TTC549 (cell line): Measurements from ENCODE around the gene HIPK3.
"Not testable (repeated sequence)": the region's sequence is repeated elsewhere in the genome, so short reads cannot be mapped to it uniquely, and the experiment has no call there.

ENCODE experiments used
- FAIRE-seq: peaks from 2 replicates; lab custom pipeline; 2012; peaks lifted over from hg19 to GRCh38; lab: Jason Lieb, UNC

HIPK3 gene

GRCh38 chr11:33259869-33260268 is 2.7 kb downstream of the HIPK3 start:
- FAIRE-seq, result no peak

- FAIRE-seq, result not testable (repeated sequence)
Measured at GRCh38 chr11:33261350-33261749, 4.2 kb downstream of the HIPK3 start.

- FAIRE-seq, result no peak
Measured at GRCh38 chr11:33262011-33262645, 4.9 kb downstream of the HIPK3 start.

GRCh38 chr11:33263549-33263948 is 6.4 kb downstream of the HIPK3 start:
- no peak for FAIRE-seq

DNA sequence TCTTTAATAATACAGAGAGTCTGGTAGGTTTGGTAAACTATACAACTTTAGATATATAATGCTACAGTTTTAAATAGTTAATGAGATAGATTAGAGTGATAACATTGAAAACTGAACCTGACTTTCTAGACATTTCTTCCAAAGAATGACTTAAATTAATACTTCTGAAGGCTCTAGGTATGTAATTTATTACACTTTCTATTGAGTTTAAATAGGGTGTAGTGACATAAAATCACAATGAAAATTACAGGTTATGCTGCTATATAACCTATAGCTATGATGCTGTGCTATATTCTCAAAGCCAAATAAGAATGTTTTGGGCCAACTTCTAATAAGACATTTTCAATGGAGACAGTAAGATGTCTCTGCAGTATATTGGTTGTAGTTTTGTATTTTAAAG is 7.7 kb downstream of the HIPK3 start:
- FAIRE-seq, result no peak

- FAIRE-seq, result no peak
Measured at GRCh38 chr11:33266393-33267215, 9.4 kb downstream of the HIPK3 start.

DNA sequence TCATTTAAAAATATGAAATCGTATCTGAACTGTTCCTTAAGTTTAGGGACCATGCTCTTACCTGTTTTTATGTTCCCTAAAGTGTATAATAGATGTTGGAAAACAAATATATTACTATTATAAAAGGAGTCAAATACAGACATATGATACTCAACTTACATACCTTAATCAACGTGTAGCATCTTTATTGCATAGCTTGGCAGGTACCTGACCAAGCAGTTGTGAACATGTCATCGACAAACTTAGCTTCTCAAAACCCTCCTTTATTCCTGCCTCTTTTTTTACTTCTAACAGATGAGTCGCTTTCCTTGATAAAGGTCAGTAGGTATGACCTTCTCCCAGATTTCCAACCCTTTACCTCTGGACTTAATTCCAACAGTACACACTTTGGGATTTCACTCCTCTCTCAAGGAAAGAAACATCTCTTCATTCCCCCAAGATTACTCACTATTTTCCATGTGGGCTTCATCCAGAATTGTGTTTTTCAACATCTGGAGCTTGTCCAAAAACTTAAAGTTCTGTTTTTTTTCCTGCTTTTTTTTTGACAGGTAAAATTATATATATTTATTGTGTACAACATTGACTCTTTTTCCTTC is 11.9 kb downstream of the HIPK3 start:
- no peak for FAIRE-seq

- no peak for FAIRE-seq
Measured at GRCh38 chr11:33269822-33270221, 12.6 kb downstream of the HIPK3 start.

- FAIRE-seq, result no peak
Measured at GRCh38 chr11:33271059-33271458, 13.9 kb downstream of the HIPK3 start.

- no peak for FAIRE-seq
Measured at GRCh38 chr11:33272338-33273107, 15.3 kb downstream of the HIPK3 start.

DNA sequence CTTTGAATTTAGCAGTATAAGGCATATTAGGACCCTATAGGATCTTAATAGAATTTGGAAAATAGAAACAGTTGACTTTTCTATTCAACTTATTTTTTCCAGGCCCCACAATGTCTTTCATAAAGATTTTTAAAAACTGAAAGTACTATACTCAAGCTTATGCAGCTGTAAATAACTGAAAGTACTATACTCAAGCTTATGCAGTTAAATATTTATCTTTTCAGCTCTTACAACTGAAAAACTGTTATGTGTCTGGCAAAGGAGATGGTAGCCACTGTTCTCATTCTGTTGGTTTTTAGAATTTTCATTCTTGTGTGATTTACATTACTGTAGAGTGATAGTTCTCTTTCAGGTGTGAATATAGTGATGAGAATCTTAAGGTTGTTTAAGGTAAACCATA is 16.5 kb downstream of the HIPK3 start:
- FAIRE-seq, result no peak

GRCh38 chr11:33280411-33280810 is 23.2 kb downstream of the HIPK3 start:
- no peak for FAIRE-seq

GRCh38 chr11:33281758-33282157 is 24.6 kb downstream of the HIPK3 start:
- no peak for FAIRE-seq

DNA sequence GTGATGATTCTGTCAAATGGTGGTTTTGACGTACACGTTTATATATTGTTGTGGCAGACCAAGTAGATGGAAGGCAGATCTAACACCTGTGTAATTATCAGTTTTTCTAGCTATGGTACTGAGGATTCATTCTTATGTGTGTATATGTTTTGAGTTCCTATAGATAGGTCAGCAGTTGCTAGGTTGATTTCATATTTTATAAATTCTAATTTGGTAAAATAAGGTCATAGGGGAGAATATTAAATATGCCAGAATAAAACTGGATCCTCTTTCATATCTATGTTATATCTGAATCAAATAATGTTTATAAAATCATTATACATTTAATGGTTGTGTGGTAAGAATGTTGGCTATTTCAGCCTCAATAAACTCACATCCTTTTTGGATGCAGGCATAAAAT is 27.6 kb downstream of the HIPK3 start:
- no peak for FAIRE-seq

DNA sequence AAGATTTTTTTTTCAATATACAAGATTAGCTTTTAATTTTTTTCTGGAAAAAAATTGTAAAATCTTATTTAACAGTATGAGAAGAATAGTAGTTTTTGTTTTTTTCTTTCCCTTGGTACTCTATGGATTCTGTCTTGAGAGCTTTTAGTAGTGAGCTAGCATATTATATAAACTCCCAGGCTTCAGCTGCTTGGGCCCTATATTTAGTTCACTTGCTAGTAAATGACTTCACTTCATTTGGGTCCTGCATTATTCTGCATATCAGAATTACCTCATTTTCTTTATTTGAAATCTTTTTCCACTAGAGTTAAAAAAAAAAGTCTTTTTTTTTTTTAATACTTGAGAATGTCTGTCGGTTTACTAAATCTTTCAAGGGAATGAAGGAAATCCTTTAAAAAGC is 33.1 kb downstream of the HIPK3 start:
- FAIRE-seq, result no peak

GRCh38 chr11:33291004-33291777 is 34.0 kb downstream of the HIPK3 start:
- no peak for FAIRE-seq

GRCh38 chr11:33292311-33292710 is 35.1 kb downstream of the HIPK3 start:
- no peak for FAIRE-seq

DNA sequence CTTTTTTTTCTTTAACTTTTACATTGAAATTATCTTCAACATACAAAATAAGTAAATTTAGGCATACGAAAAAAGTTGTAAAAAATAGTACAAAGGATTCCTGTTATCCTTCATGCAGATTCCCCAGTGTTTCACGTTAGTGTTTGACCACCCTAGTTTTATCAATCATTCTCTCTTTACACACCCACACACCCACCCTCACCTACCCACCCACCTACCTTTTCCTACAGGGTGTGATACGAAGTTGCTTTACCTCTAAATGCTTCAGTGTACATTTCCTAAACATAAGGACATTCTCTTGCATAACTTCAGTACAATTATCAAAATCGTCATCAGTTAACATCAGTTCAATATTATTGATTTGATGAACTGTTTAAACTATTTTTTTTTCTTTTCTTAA is 37.0 kb downstream of the HIPK3 start:
- no peak for FAIRE-seq

GRCh38 chr11:33294797-33295196 is 37.6 kb downstream of the HIPK3 start:
- FAIRE-seq, result no peak

- no peak for FAIRE-seq
Measured at GRCh38 chr11:33296695-33297094, 39.5 kb downstream of the HIPK3 start.

DNA sequence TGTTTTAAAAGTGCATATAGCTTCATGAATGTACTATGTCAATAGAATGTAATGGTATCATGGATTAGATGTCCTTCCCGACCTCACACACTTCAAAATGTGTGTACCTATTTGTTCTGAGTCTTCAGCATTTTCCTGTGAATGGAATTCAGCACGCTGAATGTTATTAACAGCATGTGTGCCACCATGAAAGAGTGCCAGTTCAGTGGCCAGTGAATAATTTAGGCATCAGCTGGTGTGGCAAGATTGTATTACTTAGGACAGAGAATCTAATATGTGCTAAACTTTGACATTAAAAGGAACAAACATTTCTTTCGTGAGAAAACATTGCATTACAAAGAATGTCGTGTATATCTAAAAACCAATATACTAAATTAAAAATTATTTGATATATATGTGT is 46.4 kb downstream of the HIPK3 start:
- no peak for FAIRE-seq

DNA sequence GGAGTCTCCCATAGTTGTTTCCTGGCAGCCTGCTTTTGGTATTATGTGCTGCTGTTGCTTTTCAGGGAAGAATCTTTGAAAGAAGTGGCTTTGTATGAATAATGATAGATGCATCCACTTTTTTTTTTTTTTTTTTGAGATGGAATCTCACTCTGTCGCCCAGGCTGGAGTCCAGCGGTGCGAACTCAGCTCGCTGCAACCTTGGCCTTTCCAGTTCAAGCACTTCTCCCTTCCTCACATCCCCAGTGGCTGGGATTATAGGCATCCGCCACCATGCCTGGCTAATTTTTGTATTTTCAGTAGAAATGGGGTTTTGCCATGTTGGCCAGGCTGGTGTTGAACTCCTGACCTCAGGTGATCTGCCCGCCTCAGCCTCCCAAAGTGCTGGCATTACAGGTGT is 49.6 kb downstream of the HIPK3 start:
- not testable (repeated sequence) for FAIRE-seq
